Esophagus squamous epithelium (tissue), 4 donors: Measurements from ENCODE around the gene DNTT.

Experiments used
- POLR2A ChIP-seq, 4 donors: fragments of 450-650 bp; IDR thresholded peaks; one replicate each; pipeline ENCODE4 v1.6.1; 2017; ENCODE audit warnings: antibody characterized with exemption in 4 of 4, mild to moderate bottlenecking in 4 of 4, moderate library complexity in 3 of 4
- TF ChIP-seq, protein P1 (sequence below), 6 experiments: fragments of 450-650 bp in 4 of 6; fragments of 200-600 bp in 2 of 6; sonication (generic) in 2 of 6; IDR thresholded peaks; one replicate each; pipeline ENCODE4 v1.5.1; 2016 to 2019; ENCODE audit warnings: antibody characterized with exemption in 6 of 6, mild to moderate bottlenecking in 4 of 6, moderate library complexity in 4 of 6

DNA sequence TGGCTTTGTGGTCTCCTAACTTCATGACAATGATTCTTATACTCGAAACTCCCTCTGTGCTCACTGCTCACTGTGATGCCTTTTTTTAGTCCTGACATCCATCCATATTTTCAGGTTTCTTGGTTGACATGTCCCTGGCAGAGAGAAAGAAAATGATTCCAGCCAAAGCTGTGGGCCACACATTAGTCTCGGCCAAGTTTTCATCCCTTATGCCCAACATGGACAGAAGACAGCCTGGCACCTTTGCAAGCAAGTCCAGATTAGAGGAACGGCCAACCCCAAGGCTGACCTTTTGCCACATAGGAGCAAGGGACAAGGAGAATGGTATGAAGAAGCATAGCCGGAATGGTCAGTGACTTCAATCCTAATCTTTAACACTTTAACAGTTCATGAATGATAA, 63.2 kb downstream of the DNTT start:
- TF ChIP-seq, protein P1, sequence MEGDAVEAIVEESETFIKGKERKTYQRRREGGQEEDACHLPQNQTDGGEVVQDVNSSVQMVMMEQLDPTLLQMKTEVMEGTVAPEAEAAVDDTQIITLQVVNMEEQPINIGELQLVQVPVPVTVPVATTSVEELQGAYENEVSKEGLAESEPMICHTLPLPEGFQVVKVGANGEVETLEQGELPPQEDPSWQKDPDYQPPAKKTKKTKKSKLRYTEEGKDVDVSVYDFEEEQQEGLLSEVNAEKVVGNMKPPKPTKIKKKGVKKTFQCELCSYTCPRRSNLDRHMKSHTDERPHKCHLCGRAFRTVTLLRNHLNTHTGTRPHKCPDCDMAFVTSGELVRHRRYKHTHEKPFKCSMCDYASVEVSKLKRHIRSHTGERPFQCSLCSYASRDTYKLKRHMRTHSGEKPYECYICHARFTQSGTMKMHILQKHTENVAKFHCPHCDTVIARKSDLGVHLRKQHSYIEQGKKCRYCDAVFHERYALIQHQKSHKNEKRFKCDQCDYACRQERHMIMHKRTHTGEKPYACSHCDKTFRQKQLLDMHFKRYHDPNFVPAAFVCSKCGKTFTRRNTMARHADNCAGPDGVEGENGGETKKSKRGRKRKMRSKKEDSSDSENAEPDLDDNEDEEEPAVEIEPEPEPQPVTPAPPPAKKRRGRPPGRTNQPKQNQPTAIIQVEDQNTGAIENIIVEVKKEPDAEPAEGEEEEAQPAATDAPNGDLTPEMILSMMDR (IDR thresholded peaks at IDR 0.05): no peak
- no peak for TF ChIP-seq POLR2A (IDR thresholded peaks at IDR 0.05)
